HG03378 (cell line): ENCODE measurements around the gene TTPAL.

Source experiments
- ATAC-seq: cut with Tn5 transposase; IDR thresholded peaks from one replicate; pipeline ENCODE4 v1.9.1; 2021; ENCODE audit warnings: mild to moderate bottlenecking, moderate library complexity; ENCODE audit not compliant: unreplicated experiment

Gene TTPAL

GRCh38 chr20:44532981-44533331, 57.3 kb downstream of the TTPAL start:
- ATAC-seq, result no peak

DNA sequence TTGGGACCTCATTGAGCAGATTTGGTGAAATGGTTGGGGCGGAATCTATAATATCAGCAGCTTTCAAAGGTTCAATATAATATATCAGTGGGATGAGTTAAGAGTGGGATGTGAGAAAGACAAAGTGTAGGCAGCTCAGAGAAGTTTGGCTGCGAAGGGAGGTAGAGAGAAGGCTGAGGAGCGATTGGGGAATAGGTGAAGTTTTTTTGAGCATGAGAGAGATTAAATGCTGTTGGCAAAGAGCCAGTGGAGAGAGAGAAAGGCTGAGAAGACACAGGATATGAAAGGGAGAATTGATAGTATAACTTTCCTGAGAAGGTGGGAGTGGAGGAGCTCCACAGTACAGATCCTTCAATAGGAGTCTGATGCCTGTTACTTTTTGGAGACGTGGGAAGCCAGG, 58.3 kb downstream of the TTPAL start:
- no peak for ATAC-seq

DNA sequence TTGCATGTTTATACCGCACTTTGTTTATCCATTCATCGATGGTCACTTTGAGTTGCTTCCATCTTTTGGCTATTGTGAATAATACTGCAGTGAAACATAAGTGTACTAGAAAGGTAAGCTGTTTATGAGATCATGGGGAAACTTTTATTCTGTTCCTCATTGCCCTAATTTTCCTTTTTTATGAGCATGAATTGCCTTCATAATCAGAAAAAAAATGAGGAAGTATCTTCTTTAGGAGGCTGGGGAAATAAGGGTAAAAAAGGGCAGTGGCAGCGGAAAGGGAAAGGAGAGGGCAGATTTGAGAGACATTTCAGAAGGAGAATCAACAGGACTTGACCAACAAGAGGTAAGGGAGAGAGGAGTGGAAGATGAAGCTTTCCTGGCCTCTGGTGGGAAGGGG, 60.5 kb downstream of the TTPAL start:
- no peak for ATAC-seq

- no peak for ATAC-seq
Observed at GRCh38 chr20:44537993-44538392, 62.3 kb downstream of the TTPAL start.

- no peak for ATAC-seq
Observed at GRCh38 chr20:44540834-44541233, 65.2 kb downstream of the TTPAL start.

DNA sequence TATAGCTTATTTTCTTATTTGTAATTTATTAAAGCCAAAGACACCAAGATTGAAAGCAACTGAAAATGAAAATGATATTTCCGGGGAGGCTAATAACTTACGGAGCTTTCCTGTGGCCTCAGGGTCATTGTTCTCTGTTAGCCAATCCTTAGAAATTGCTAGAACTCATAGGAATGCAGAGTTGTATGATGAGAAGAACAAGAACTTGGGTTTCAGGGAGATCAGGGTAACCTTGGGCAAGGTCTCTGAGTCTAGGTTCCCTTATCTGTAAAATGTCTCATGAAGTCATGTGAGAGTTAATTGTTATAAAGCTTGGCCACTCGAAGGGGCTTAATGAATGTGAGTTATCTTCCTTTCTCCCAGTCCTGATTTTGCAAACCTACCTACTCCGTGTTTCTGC, 66.3 kb downstream of the TTPAL start:
- ATAC-seq, result no peak

- ATAC-seq, result no peak
Observed at GRCh38 chr20:44542890-44543289, 67.2 kb downstream of the TTPAL start.

DNA sequence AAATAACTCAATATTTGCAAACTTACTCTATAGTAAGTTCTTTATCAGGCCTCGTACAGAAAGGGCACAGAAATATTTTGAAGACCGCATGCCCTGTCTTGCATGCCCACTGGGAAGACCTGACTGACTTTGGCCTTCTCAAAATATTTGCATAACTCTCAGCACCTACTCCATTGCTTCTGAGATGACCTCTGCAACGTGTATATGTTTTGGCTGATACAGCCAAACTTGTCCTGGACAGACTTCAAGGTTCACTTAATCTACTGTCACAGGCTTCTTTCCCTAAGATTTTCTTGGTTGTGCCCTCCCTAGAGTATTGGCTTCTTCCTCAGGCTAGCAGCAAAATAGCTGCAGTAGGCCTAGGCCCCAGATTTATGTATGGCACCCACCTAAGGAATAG, 67.7 kb downstream of the TTPAL start:
- ATAC-seq, result no peak
